Lower lobe of right lung (tissue), 2 donors: ENCODE results near the gene GRIP1. TPM values are rescaled to one million over a fixed set of nuclear protein-coding genes. Genes with fewer than 3 reads are reported as not detected.

ENCODE experiments used
- ATAC-seq, 2 donors: fragments of 200-7000 bp; cut with Tn5 transposase; one replicate each; pipeline ENCODE4 v1.9.1; 2020 to 2022; ENCODE audit warnings: mild to moderate bottlenecking in 2 of 2, moderate library complexity in 2 of 2
- DNase-seq: peaks from one replicate; pipeline ENCODE4 v3.0.0-alpha.2; 2020
- H3K27ac ChIP-seq: fragments of 200-600 bp; one replicate; pipeline ENCODE4 v1.8.0; 2022
- H3K27me3 ChIP-seq: fragments of 200-600 bp; one replicate; pipeline ENCODE4 v1.8.0; 2022; ENCODE audit warnings: low read depth
- H3K36me3 ChIP-seq: fragments of 200-600 bp; one replicate; pipeline ENCODE4 v1.8.0; 2022; ENCODE audit warnings: mild to moderate bottlenecking
- H3K4me1 ChIP-seq: fragments of 200-600 bp; one replicate; pipeline ENCODE4 v1.8.0; 2022
- H3K4me3 ChIP-seq: fragments of 200-600 bp; one replicate; pipeline ENCODE4 v1.8.0; 2022; ENCODE audit warnings: mild to moderate bottlenecking
- H3K9me3 ChIP-seq: fragments of 200-600 bp; one replicate; pipeline ENCODE4 v1.8.0; 2022
- intact Hi-C: fragments of 100-400 bp; cut with DNase I; formaldehyde crosslinking; loops from one replicate; pipeline ENCODE4 v1.11.0; 2022
- total RNA-seq: library from RNA; stranded (reverse); fragmentation: NEBNext Ultra II Directional; extraction: Animal tissue kit (Norgen Biotek cat#: 25700); gene quantifications from one replicate; pipeline ENCODE4 v1.2.1, GENCODE V29; 2021
- TF ChIP-seq, protein P1 (sequence below): fragments of 200-600 bp; IDR thresholded peaks from one replicate; pipeline ENCODE4 v1.8.0; 2022; ENCODE audit warnings: antibody characterized with exemption, mild to moderate bottlenecking
- donor health status: DM: no; HTN: yes; CAD: no; lungs with severe emphysema.

Gene GRIP1
- total RNA-seq, 1 donor from 2014 or later: 4.3 TPM

DNA sequence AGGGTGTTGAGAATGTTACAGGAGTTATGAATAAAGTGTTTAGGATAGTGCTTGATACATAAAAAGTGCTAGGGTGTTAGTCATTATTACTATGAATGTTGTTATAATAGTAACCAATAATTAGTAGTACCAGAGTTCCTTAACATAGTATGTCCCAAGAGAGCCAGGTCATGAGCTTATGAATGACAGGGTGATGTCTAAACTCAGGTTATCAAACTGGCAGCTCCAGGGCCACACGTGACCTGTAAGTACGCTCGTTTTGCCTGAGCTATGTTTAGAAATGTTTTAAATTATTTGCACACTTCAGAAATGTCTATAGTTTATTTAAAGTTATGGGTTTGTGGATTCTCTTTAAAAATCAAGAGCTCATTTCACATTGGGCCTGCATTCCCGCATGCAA lies 14.1 kb upstream of the GRIP1 start:
- intact Hi-C loops: no loop called here
- Histone ChIP-seq H3K27ac (no peak overlapping the region), H3K9me3 (no peaks in the 10 kb centered on the region), H3K4me1 (no peaks in the 10 kb centered on the region), H3K27me3 (no peaks in the 10 kb centered on the region), H3K36me3 (no peaks in the 10 kb centered on the region), H3K4me3 (no peak overlapping the region)
- TF ChIP-seq, protein P1, sequence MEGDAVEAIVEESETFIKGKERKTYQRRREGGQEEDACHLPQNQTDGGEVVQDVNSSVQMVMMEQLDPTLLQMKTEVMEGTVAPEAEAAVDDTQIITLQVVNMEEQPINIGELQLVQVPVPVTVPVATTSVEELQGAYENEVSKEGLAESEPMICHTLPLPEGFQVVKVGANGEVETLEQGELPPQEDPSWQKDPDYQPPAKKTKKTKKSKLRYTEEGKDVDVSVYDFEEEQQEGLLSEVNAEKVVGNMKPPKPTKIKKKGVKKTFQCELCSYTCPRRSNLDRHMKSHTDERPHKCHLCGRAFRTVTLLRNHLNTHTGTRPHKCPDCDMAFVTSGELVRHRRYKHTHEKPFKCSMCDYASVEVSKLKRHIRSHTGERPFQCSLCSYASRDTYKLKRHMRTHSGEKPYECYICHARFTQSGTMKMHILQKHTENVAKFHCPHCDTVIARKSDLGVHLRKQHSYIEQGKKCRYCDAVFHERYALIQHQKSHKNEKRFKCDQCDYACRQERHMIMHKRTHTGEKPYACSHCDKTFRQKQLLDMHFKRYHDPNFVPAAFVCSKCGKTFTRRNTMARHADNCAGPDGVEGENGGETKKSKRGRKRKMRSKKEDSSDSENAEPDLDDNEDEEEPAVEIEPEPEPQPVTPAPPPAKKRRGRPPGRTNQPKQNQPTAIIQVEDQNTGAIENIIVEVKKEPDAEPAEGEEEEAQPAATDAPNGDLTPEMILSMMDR: no peak
- DNase-seq (no peak), ATAC-seq (no peak)

DNA sequence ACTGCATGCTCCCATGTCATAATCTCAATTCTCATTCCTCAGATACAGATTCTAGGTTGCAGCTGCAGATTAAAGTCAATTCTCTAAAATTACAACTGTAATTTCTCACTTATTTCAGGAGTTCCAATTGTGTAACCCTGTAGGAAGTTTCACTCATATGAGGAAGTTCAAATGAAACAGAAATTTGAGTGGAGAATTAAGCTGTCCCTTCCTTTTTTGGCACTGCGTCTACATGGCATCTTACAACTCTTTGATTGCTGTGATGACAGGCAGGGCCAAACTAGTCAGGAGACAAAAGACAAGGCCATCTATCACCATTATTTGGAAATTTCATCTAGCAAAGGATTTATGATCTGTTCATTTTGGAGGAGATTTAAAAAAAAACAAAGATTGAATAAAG lies 13.3 kb upstream of the GRIP1 start:
- intact Hi-C loops: no loop called here

DNA sequence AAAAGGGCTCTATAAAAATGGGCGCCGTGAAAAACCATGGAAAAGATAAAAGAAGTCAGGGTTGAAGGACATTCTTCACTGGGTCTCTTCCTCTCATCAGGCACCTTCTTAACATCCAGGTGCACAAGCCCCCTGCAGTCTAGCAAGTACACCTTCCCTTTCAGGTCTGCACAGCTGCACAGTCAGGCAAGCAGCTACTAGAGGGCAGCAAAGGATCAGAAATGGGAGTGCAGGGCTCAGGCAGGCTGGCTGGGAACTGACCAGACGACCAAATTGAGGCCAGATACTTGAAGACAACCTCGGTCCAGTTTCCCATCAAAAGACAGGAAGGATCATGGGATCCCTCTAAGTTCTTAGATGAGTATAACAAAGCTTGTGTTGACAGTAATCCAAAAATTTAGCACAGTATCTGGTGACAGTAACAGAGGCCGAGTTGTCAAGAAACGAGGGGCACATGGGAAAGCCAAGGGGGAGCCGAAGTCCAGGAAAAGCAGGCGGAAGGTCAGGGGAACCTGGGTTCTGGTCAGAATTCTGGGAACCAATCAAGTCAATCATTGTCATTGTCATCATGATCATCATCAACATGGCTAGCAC lies 10.1 kb upstream of the GRIP1 start:
- Histone ChIP-seq H3K27ac (no peak overlapping the region), H3K4me1 (no peaks in the 10 kb centered on the region), H3K4me3 (no peak overlapping the region), H3K27me3 (no peaks in the 10 kb centered on the region), H3K36me3 (no peaks in the 10 kb centered on the region), H3K9me3 (no peaks in the 10 kb centered on the region)
- ATAC-seq (peak; percentile 68 to 73), DNase-seq (no peak)
- TF ChIP-seq, protein P1: peak; percentile 45
- intact Hi-C loops: no loop called here

More for the DNA sequence above, 13.3 kb upstream of the GRIP1 start:
- Histone ChIP-seq H3K4me3 (no peak overlapping the region), H3K27me3 (no peaks in the 10 kb centered on the region), H3K9me3 (no peaks in the 10 kb centered on the region), H3K27ac (no peak overlapping the region), H3K36me3 (no peaks in the 10 kb centered on the region), H3K4me1 (no peaks in the 10 kb centered on the region)
- TF ChIP-seq, protein P1: no peak
- ATAC-seq: no peak
- DNase-seq: no peak

DNA sequence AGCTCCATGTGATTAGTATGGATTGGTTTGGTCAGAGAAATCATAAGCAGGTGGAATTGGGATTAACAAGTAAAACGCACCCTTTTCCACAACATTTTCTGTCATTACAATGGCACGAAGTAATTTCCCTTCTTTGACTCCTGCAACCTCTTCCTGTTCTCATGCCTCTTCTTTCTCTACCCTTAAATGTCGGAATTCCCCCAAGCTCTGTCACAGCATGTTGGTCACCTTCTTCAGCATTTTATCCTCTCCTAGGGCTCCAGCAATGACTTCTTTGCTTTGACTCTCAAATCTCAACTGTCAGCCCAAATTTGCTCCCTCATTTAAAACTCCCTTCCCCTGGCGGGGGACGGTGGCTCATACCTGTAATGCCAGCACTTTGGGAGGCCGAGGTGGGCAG lies 5.3 kb upstream of the GRIP1 start:
- DNase-seq: no peak

DNA sequence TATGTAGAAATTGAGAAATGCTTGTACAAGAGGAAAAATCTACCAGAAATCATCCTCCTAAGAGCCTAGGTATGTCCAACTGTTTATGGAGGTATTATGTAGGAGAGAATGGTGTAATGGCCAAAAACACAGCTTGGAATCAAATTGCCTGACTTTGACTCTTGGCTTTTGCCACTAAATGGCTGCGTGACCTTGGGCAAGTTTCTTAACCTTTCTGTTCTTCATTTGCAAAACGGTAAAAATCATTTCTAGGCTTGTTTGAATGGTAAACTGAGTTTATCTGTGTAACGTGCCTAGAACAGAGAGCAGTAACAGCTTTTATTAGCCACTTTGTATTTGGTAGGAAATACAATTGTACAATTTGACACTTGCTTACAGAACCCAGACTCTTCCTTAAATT lies 4.9 kb upstream of the GRIP1 start:
- Histone ChIP-seq H3K4me1 (no peaks in the 10 kb centered on the region), H3K27ac (no peak overlapping the region), H3K27me3 (no peaks in the 10 kb centered on the region), H3K36me3 (no peaks in the 10 kb centered on the region), H3K9me3 (no peaks in the 10 kb centered on the region), H3K4me3 (no peak overlapping the region)
- intact Hi-C loops: no loop called here
- ATAC-seq (no peak), DNase-seq (no peak)
- TF ChIP-seq, protein P1: no peak

More for the DNA sequence above, 5.3 kb upstream of the GRIP1 start:
- Histone ChIP-seq H3K36me3 (no peaks in the 10 kb centered on the region), H3K27ac (no peak overlapping the region), H3K27me3 (no peaks in the 10 kb centered on the region), H3K9me3 (no peaks in the 10 kb centered on the region), H3K4me3 (no peak overlapping the region), H3K4me1 (no peaks in the 10 kb centered on the region)
- TF ChIP-seq, protein P1: no peak
- no peak for ATAC-seq
- intact Hi-C loops: no loop called here
